RWPE2 (cell line): ENCODE data around the gene KCTD5.

ENCODE experiments used
- ATAC-seq: fragments of 200-7000 bp; cut with Tn5 transposase; 3 replicates; pipeline ENCODE4 v1.9.1; 2021; ENCODE audit warnings: low read depth
- DNase-seq: peaks from one replicate; pipeline ENCODE4 v3.0.0-alpha.2; 2020; ENCODE audit warnings: low spot score
- H3K27ac ChIP-seq: fragments of 450-650 bp; 2 replicates; pipeline ENCODE4 v1.5.1; 2017; ENCODE audit warnings: mild to moderate bottlenecking; ENCODE audit not compliant: poor library complexity, severe bottlenecking
- H3K27me3 ChIP-seq: fragments of 250-450 bp; sonication (Bioruptor Pico); 2 replicates; pipeline ENCODE4 v1.5.1; 2021; ENCODE audit warnings: mild to moderate bottlenecking, moderate library complexity; ENCODE audit not compliant: insufficient read depth, poor library complexity, severe bottlenecking
- H3K36me3 ChIP-seq: fragments of 250-450 bp; sonication (Bioruptor Pico); 2 replicates; pipeline ENCODE4 v1.5.1; 2020; ENCODE audit warnings: low read depth, mild to moderate bottlenecking, moderate library complexity
- H3K4me1 ChIP-seq: fragments of 250-450 bp; sonication (Bioruptor Pico); 2 replicates; pipeline ENCODE4 v1.5.1; 2021; ENCODE audit warnings: mild to moderate bottlenecking, moderate library complexity; ENCODE audit not compliant: insufficient read depth, poor library complexity, severe bottlenecking
- H3K4me3 ChIP-seq: fragments of 250-450 bp; sonication (Bioruptor Pico); 2 replicates; pipeline ENCODE4 v1.5.1; 2021; ENCODE audit warnings: mild to moderate bottlenecking, moderate library complexity; ENCODE audit not compliant: severe bottlenecking
- H3K9me3 ChIP-seq: fragments of 250-450 bp; sonication (Bioruptor Pico); 2 replicates; pipeline ENCODE4 v1.5.1; 2021; ENCODE audit warnings: mild to moderate bottlenecking, moderate library complexity; ENCODE audit not compliant: severe bottlenecking
- CTCF ChIP-seq: fragments of 450-650 bp; IDR thresholded peaks from one replicate; pipeline ENCODE4 v1.5.1; 2017; ENCODE audit warnings: mild to moderate bottlenecking, moderate library complexity; ENCODE audit not compliant: poor library complexity, severe bottlenecking

Gene KCTD5

GRCh38 chr16:2706085-2706484 is 23.8 kb downstream of the KCTD5 start:
- H3K27me3 ChIP-seq, result no peaks in the 10 kb centered on the region
- TF ChIP-seq CTCF, result no peak
- ATAC-seq (no peak), DNase-seq (peak; percentile 32)
- no peaks in the 10 kb centered on the region for H3K4me1 ChIP-seq
- no peak overlapping the region for H3K27ac ChIP-seq
- H3K9me3 ChIP-seq, result no peaks in the 10 kb centered on the region
- no peak overlapping the region for H3K4me3 ChIP-seq
- H3K36me3 ChIP-seq, result peaks cover 19% of the 10 kb centered on the region

- no peak overlapping the region for H3K4me3 ChIP-seq
- no peak for DNase-seq
- H3K4me1 ChIP-seq, result no peaks in the 10 kb centered on the region
- no peak for TF ChIP-seq CTCF
- H3K9me3 ChIP-seq, result no peaks in the 10 kb centered on the region
- ATAC-seq, result no peak
- no peak overlapping the region for H3K27ac ChIP-seq
- H3K36me3 ChIP-seq, result peaks cover 19% of the 10 kb centered on the region
- H3K27me3 ChIP-seq, result no peaks in the 10 kb centered on the region
Observed at GRCh38 chr16:2706611-2707311, 24.4 kb downstream of the KCTD5 start.

- Histone ChIP-seq H3K36me3 (peaks cover 13% of the 10 kb centered on the region), H3K4me3 (no peak overlapping the region), H3K27ac (no peak overlapping the region), H3K9me3 (no peaks in the 10 kb centered on the region), H3K4me1 (no peaks in the 10 kb centered on the region), H3K27me3 (no peaks in the 10 kb centered on the region)
- ATAC-seq (no peak), DNase-seq (no peak)
- TF ChIP-seq CTCF, result no peak
Observed at GRCh38 chr16:2707368-2708289, 25.3 kb downstream of the KCTD5 start.

- H3K36me3 ChIP-seq, result peaks cover 13% of the 10 kb centered on the region
Observed at GRCh38 chr16:2708290-2708639, 25.9 kb downstream of the KCTD5 start.

More at GRCh38 chr16:2708290-2708639, 25.9 kb downstream of the KCTD5 start:
- no peak for ATAC-seq
- no peak overlapping the region for H3K27ac ChIP-seq
- no peaks in the 10 kb centered on the region for H3K9me3 ChIP-seq
- no peak for DNase-seq
- H3K27me3 ChIP-seq, result no peaks in the 10 kb centered on the region
- no peaks in the 10 kb centered on the region for H3K4me1 ChIP-seq
- no peak overlapping the region for H3K4me3 ChIP-seq
- TF ChIP-seq CTCF, result no peak
